ENCODE results near the gene SCT.

The SCT gene

DNA sequence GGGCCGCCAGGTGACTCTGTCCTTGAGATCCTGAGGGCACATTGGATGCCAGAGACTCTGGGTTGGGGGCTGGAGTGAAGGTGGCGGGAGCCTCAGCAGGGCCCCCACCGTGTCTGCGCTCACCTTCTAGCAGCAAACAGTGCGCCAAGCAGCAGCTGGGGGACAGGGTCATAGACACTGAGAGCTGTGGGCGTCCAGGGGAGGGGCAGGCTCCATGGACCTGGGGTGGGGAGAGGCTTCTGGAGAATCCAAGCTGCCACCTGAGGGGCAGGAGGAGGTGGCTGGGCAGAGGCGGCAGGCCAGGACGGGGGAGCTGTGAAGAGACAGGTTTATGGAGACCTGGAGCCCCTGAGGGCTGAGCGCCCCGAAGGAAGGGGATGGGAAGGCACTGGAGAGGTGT, 42.7 kb downstream of the SCT start:
- Mint-ChIP-seq H3K36me3 (ENCODE audit: low read depth) (peaks cover 77% of the 10 kb centered on the region), H3K4me3 (no peak overlapping the region), H3K4me1 (ENCODE audit: low read depth) (peaks cover 58% of the 10 kb centered on the region), H3K27ac (no peak overlapping the region), H3K9me3 (no peaks in the 10 kb centered on the region), H3K27me3 (no peaks in the 10 kb centered on the region)
- intact Hi-C loops (cut with micrococcal nuclease) = no loop called here

DNA sequence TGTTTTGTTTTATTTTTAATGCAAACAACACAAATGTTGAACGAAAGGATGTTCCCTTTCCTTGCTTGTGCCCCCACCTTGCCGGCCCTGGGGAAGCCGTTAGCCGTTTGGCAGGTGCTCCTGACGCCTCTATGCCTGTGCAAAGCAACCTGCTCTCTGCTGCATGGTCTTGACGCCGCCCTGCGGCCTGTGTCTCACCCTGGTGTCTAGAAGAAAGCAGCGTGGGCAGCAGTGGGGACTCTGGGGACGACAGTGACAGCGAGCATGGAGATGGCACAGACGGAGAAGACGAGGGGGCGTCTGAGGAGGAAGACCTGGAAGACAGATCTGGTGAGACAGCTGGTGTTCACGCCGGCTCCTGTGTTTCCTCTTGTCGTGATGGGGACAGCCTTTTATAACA, 45.2 kb downstream of the SCT start:
- Mint-ChIP-seq H3K4me3 (no peak overlapping the region), H3K4me1 (ENCODE audit: low read depth) (peaks cover 56% of the 10 kb centered on the region), H3K9me3 (no peaks in the 10 kb centered on the region), H3K36me3 (ENCODE audit: low read depth) (peaks cover 64% of the 10 kb centered on the region), H3K27ac (no peak overlapping the region), H3K27me3 (no peaks in the 10 kb centered on the region)
- intact Hi-C loops (cut with micrococcal nuclease) = no loop called here

DNA sequence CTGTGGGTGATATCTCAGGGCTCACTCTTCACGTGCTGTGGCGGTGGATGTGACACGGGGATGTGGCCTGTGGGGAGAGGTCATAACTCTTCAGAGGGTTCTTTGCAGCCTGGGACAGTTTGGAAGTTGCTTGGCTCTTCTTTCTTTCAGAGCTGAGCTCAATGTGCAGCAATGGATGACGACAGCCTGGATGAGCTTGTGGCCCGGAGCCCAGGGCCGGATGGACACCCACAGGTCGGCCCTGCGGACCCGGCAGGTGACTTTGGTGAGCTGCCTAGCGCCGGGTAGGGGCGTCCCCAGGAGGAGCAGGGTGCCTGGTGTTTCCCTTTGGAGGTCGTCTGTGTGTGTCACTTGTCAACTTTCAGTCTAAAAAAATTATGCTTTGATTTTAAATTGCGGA, 45.6 kb downstream of the SCT start:
- Mint-ChIP-seq H3K27me3 (no peaks in the 10 kb centered on the region), H3K4me1 (ENCODE audit: low read depth) (peaks cover 51% of the 10 kb centered on the region), H3K27ac (peak overlapping the region; percentile 41), H3K4me3 (no peak overlapping the region), H3K9me3 (no peaks in the 10 kb centered on the region), H3K36me3 (ENCODE audit: low read depth) (peaks cover 61% of the 10 kb centered on the region)
- intact Hi-C loops (cut with micrococcal nuclease) = no loop called here

GRCh38 chr11:579830-580601, 47.0 kb downstream of the SCT start:
- peaks cover 62% of the 10 kb centered on the region for H3K36me3 Mint-ChIP-seq (ENCODE audit: low read depth)
- intact Hi-C loops (cut with micrococcal nuclease) = loop anchor here (5.0 kb wide), 1 partner anchor 37 kb away; the partner anchor contains the start of gene IRF7
- peaks cover 49% of the 10 kb centered on the region for H3K4me1 Mint-ChIP-seq (ENCODE audit: low read depth)
- no peak overlapping the region for H3K4me3 Mint-ChIP-seq
- peaks cover 5% of the 10 kb centered on the region for H3K27me3 Mint-ChIP-seq
- no peaks in the 10 kb centered on the region for H3K9me3 Mint-ChIP-seq
- peak overlapping the region; percentile 9 for H3K27ac Mint-ChIP-seq

DNA sequence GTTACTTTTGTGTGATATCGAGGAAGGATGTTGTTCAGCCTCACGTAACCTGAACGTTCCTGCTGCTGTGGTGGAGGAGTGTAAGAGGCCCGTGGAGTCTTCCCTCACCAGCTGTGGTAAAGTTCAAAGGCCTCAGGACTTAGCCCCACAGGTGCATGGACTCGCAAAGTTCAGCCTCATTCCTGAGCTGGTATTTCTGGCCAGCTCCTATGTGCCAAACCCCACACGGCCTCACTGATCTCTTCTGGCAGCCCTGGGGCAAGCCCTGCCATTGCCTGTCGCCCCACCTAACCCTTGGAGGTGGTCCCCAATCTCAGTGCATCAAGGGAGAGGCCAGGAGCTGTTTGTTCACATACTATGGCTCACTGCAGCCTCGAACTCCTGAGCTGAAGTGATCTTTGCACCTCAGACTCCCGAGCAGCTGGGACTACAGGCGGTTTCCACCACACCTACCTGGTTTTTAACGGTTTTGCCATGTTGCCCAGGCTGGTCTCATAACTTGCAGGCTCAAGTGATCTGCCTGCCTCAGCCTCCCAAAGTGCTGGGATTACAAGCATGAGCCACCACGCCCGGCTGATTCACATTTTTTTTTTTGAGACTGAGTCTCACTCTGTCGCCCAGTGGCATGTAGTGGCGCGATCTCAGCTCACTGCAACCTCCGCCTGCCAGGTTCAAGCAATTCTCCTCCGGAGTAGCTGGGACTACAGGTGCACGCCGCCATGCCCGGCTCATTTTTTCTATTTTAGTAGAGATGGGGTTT, 48.5 kb downstream of the SCT start:
- intact Hi-C loops (cut with micrococcal nuclease) = loop anchor here (5.0 kb wide), 1 partner anchor 39 kb away; the partner anchor contains the start of gene IRF7

DNA sequence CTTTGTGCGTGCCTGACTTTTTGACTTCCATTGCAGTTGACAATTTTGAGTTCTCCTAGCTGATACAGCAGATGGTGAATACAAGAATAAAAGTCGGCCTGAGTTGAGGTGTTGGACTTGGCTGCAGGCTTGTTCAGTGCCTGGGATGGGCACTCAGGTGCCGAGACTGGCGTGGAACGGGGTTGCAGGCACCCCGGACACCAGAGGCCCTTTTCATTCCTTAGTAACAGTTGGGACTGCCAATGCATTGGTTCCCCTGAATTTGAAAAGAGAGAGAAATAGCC, 49.4 kb downstream of the SCT start:
- Mint-ChIP-seq H3K4me1 (ENCODE audit: low read depth) (peaks cover 60% of the 10 kb centered on the region), H3K27me3 (peaks cover 25% of the 10 kb centered on the region), H3K9me3 (no peaks in the 10 kb centered on the region), H3K36me3 (ENCODE audit: low read depth) (peaks cover 39% of the 10 kb centered on the region), H3K27ac (peak overlapping the region; percentile 100), H3K4me3 (peak overlapping the region; percentile 80)
- intact Hi-C loops (cut with micrococcal nuclease) = loop anchor here (5.0 kb wide), 1 partner anchor 40 kb away; the partner anchor contains the start of gene IRF7

More for the DNA sequence above, 48.5 kb downstream of the SCT start:
- Mint-ChIP-seq H3K4me1 (ENCODE audit: low read depth) (peaks cover 60% of the 10 kb centered on the region), H3K27me3 (peaks cover 17% of the 10 kb centered on the region), H3K9me3 (no peaks in the 10 kb centered on the region), H3K27ac (no peak overlapping the region), H3K36me3 (ENCODE audit: low read depth) (peaks cover 48% of the 10 kb centered on the region), H3K4me3 (peak overlapping the region; percentile 80)

DNA sequence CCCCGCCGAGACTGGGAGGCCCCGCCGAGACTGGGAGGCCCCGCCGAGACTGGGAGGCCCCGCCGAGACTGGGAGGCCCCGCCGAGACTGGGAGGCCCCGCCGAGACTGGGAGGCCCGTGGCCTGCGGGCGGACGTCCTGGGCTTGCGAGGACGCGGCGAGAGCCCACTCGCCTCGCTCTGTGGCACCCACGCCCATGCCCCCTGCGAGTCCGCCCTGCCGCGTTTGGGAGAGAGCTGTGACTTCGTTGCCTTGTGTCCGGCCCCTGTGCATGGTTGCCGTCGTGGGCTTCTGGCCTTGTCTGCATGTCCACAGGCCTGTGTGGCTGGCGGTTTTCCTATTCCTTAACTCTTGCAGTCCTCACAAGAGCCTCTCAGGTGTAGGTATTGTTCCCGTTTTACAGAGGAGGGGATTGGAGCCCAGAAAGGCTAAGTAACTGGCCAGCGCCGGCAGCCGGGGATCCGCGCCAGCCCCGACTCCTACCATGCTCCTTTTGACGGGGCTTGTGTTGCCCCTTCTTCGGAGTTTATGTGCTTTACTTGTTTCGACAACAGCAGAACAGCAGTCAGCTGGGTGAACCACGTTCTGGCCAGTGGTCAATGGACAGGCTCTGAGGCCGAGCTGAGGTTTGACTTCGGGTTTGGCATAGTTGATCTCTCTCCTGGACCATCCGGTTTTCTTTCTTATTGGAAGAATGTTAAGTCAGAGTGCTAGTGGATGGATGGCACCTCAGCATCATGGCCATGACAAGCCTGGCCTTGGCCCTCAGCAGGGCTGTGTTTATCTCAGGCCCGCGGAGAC, 50.0 kb downstream of the SCT start:
- intact Hi-C loops (cut with micrococcal nuclease) = loop anchor here (5.0 kb wide), 1 partner anchor 40 kb away; the partner anchor contains the start of gene IRF7
- peaks cover 29% of the 10 kb centered on the region for H3K27me3 Mint-ChIP-seq
- H3K27ac Mint-ChIP-seq = peak overlapping the region; percentile 100
- peaks cover 34% of the 10 kb centered on the region for H3K36me3 Mint-ChIP-seq (ENCODE audit: low read depth)
- H3K4me3 Mint-ChIP-seq = peak overlapping the region; percentile 80
- H3K4me1 Mint-ChIP-seq (ENCODE audit: low read depth) = peaks cover 60% of the 10 kb centered on the region
- no peaks in the 10 kb centered on the region for H3K9me3 Mint-ChIP-seq
